Measurements from ENCODE around the gene GFOD1.

GFOD1 gene

DNA sequence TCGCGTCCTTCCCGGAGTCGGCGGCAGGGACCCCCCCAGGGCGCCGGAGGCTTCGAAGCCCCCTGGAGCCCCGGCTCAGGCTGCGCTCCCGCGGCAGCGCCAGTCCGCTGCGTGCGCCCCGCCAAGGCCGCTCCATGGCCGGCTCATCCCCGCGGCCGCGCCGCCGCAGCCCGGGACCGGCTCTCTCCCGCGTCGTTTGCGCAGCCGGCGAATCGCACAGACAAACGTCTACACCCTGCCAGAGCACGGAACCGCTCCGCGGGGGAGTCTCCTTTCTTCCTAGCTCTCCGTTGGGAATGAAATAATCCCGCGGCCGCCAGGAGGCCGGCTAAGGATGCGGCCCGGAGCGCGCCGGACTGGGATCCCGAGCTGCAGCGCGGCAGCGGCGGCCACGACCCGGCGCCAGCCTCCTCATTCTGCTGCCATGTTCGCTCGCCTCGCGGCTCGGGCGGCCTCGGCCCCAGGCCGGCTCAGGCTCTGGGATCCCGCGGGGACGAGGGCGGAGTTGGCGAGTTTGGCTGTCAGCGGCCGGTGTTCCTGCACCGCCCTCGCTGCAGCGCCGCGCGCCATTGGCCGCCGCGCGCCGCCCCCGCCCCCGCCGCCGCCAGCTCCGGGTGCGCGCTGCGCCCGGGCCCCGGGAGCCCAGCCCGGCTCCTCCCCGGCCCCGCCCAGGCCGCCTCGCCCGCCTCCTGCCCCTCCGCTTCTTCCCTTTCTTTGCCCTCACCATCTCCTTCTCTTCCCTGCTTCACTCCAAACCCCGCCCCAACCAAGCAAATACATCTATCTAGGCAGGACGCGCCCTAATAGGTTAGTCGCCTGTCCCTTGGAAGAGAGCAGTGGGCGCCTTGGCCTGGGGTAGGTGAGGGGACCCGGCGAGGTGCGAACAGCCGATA, at the start of gene GFOD1:
Gene GFOD1, minus strand, starts transcription at position 479 of the 893 bp plus-strand sequence. CDS start 710 bp downstream, outside the sequence.
- peak; percentile 91 for DNase-seq

- DNase-seq: no peak
Measured at GRCh38 chr6:13536796-13537526, 49.6 kb upstream of the GFOD1 start.

DNA sequence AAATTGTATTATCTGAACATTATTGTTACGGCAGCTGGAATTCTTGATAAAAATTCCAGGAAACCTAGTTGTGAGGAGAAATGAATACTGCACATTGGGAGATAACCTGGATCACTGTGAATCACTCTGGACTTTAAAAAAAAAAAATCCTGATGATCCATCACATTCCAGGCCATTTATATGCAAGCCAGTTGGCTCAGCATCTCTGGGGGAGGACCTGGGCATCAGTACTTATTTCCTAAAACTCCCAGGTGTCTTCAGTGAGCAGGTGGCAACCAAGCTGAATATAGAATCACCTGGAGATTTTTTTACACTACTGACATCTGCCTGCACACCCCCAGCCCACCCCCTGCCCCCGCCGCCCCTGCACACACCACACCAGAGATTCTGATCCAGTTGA, 47.9 kb upstream of the GFOD1 start:
- no peak for DNase-seq

DNA sequence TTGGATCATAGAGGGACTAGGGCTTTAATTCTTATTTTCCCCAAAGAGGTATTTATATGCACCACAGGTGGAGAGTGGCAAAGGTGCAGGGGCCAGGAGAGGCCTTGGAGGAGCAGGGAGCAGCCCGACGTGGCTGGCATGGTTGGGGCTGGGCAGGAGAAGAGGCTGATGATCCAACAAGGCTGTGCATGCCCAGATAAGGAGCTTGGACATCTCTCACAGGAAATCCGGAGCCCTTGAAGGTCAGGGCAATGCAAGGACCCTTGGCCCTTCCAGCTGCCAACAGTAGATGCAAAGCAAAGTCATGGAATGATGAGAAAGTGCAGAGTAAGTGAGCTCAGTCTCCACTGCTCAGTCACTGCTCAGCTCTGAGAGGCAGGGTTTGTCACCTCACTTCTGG, 47.1 kb upstream of the GFOD1 start:
- no peak for DNase-seq

DNA sequence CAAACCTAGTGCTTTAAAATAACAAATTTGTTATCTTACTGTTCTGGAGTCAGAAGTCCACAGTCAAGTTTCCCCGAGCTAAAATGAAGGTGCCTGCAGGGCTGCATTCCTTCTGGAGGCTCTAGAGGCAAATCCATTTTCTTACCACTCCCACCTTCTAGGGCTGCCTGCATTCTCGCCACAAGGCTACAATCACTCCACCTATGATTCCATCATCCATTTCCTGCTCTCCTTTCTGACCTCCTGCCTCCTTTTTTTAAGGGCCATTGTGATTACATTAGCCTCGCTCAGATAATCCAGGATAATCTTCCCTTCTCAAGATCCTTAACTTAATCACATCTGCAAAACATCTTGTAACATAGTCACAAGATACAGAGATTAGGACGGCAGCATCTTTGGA, 44.6 kb upstream of the GFOD1 start:
- DNase-seq: no peak

GRCh38 chr6:13528777-13529343, 41.5 kb upstream of the GFOD1 start:
- DNase-seq: no peak

- DNase-seq: no peak
Measured at GRCh38 chr6:13528232-13528631, 40.8 kb upstream of the GFOD1 start.

- DNase-seq: no peak
Measured at GRCh38 chr6:13527671-13528056, 40.3 kb upstream of the GFOD1 start.

GRCh38 chr6:13526727-13527670, 39.6 kb upstream of the GFOD1 start:
- DNase-seq: no peak

GRCh38 chr6:13526357-13526726, 38.9 kb upstream of the GFOD1 start:
- DNase-seq: no peak

DNA sequence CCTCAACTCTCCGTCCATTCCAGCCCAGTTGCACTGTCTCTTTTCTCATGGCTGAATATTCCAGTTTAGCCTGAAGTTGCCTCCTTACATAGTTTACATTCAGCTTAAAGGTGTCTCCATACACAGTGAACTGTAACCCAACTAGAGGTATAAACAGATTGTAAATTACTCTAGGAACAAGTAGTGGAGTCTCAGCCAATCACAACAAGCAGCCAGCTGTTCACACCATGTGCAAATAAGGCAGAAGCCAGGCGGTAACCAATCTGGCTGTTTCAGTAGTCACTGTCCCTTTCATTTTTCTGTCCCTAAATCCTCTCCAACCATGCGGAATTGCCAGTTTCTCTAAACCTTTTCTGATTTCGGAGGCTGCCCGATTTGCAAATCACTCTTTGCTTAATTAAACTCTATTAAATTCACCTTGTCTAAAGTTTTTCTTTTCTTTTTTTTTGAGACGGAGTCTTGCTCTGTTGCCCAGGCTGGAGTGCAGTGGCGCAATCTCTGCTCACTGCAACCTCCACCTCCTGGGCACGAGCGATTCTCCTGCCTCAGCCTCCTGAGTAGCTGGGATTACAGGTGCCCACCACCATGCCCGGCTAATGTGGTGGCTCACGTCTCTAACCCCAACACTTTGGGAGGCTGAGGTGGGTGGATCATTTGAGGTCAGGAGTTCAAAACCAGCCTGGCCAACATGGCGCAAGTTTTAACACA, 37.6 kb upstream of the GFOD1 start:
- no peak for DNase-seq

GRCh38 chr6:13523826-13524622, 36.6 kb upstream of the GFOD1 start:
- DNase-seq: no peak

DNA sequence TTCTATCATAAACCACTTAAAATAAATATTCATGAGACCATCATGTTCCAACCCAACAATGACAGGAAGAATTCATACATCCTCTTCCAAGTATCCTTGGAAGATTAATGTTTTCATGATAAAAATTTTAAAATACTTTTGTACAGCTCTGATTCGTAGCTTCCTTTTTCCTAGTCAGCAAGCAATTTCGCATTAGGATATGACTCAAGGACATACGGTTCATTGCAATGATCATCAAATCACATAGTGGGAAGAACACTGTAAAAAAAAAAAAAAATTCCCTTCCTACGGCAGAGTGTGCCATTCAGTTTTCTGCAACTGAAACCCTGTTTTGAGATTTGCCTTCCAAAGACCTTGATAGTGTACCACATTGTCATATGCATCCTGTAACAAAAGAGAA, 35.3 kb upstream of the GFOD1 start:
- DNase-seq: no peak

DNA sequence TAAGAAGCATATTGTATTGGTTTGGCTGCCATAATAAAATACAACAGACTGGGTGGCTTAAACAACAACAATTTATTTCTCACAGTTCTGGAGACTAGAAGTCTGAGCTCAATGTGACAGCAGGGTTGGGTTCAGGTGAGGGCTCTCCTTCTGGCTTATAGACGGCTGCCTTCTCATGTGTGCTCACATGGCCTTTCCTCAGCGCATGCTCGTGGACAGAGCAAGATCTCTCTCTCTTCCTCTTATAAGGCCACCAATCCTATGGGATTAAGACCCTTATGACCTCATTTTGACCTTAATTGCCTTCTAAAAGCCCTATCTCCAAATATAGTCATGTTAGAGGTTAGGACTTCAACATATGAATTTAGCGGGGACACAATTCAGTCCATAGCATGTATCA, 32.4 kb upstream of the GFOD1 start:
- no peak for DNase-seq

GRCh38 chr6:13517116-13517515, 29.7 kb upstream of the GFOD1 start:
- no peak for DNase-seq

- no peak for DNase-seq
Measured at GRCh38 chr6:13515912-13516311, 28.5 kb upstream of the GFOD1 start.

- DNase-seq: no peak
Measured at GRCh38 chr6:13513626-13514502, 26.5 kb upstream of the GFOD1 start.

- DNase-seq: no peak
Measured at GRCh38 chr6:13512900-13513299, 25.5 kb upstream of the GFOD1 start.

DNA sequence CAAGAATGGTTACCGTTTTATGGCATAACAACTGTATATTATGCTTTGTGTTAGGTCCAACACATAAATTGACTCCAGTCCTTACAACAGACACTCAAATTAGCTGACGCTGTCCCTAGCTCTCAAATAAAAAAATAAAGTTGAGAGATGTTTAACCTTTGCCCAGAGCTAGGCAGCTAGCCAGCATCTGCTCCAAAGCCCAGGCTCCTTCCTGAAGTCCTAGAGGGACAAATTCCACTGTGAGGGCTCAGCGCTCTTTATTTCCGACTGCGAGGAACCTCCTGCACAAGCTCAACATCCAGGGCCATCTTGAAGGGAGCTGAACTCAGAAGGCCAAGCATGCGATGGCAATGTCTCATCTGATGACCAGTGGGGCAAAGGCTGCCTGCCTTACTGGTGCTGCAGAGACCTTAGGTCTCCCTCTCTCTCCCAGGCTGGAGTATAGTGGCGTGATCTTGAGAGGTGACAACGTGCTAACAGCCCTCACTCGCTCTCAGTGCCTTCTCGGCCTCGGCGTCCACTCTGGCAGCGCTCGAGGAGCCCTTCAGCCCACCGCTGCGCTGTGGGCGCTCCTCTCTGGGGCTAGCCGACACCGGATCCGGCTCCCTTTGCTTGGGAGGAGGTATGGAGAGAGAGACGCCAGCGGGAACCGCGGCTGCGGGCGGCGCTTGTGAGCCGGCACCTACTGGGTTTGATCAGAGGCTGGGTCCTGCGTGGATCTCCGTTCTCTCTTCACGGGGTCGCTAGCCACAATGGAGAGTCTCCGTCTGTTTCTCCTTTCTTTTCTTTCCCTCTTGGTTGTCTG, 24.7 kb upstream of the GFOD1 start:
- DNase-seq: no peak

Data from left hindlimb (tissue), 1 donor.